ENCODE results near the gene PRKCA. TPM values are rescaled to one million over a fixed set of nuclear protein-coding genes. Genes with fewer than 3 reads are reported as not detected.

PRKCA gene
- total RNA-seq, 2 donors from 2014 or later: 8.3 to 26.5 TPM

DNA sequence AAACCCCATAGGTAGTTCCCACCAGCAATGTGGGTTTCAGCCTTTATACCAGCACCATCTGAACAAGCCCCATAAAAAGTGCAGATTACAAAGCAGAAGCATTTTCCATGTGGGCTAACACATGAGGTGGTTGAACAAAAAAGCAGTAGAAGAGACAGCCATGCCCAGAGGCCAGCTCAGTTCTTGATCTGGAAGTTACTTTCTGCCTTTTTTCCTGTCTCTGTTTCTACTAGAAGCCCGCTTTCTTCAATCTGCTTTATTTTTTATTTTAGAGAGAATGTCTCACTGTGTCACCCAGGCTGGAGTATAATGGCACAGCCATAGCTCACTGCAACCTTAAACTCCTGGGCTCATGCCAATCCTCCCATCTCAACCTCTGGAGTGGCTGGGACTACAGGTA, 41.7 kb upstream of the PRKCA start:
- Histone ChIP-seq H3K9me3 (no peaks in the 10 kb centered on the region), H3K4me3 (no peak overlapping the region), H3K27ac (no peak overlapping the region), H3K27me3 (replicated peaks; ENCODE audit: insufficient read depth) (no peaks in the 10 kb centered on the region), H3K4me1 (replicated peaks) (no peaks in the 10 kb centered on the region), H3K36me3 (no peaks in the 10 kb centered on the region)
- no peak for TF ChIP-seq POLR2A (IDR thresholded peaks at IDR 0.05)
- TF ChIP-seq, protein P1, sequence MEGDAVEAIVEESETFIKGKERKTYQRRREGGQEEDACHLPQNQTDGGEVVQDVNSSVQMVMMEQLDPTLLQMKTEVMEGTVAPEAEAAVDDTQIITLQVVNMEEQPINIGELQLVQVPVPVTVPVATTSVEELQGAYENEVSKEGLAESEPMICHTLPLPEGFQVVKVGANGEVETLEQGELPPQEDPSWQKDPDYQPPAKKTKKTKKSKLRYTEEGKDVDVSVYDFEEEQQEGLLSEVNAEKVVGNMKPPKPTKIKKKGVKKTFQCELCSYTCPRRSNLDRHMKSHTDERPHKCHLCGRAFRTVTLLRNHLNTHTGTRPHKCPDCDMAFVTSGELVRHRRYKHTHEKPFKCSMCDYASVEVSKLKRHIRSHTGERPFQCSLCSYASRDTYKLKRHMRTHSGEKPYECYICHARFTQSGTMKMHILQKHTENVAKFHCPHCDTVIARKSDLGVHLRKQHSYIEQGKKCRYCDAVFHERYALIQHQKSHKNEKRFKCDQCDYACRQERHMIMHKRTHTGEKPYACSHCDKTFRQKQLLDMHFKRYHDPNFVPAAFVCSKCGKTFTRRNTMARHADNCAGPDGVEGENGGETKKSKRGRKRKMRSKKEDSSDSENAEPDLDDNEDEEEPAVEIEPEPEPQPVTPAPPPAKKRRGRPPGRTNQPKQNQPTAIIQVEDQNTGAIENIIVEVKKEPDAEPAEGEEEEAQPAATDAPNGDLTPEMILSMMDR (IDR thresholded peaks at IDR 0.05): no peak
- no peak for TF ChIP-seq POLR2AphosphoS5 (IDR thresholded peaks at IDR 0.05)
- 43% methylated on average over 1 of the region's 1 CpG for WGBS
- DNase-seq (ENCODE audit: low spot score): no peak
- intact Hi-C loops (cut with DNase I): no loop called here

DNA sequence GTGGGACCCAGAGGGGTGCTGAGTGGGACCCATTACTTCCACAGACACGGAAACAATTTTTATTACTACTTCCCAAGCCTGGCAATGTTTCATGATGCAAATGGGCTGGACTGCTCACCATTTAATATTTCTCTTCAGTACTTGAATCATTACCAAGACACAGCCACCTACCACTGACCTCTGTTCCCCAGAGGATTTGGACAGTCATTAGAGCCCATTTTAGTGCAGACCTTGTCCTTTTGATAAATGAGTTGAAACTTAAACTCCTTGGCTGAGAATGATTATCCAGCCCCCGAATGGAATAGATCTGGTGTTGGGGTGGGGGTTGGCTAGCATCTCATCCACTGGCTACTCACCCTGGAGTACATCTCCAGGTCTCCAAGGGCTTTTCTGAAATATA, 39.6 kb upstream of the PRKCA start:
- no peaks in the 10 kb centered on the region for H3K4me1 ChIP-seq (replicated peaks)
- H3K27me3 ChIP-seq (replicated peaks; ENCODE audit: insufficient read depth): no peaks in the 10 kb centered on the region
- no peaks in the 10 kb centered on the region for H3K9me3 ChIP-seq
- H3K4me3 ChIP-seq: no peak overlapping the region
- H3K27ac ChIP-seq: no peak overlapping the region
- intact Hi-C loops (cut with DNase I): no loop called here
- 43% methylated on average over 2 of the region's 2 CpGs for WGBS
- no peak for DNase-seq (ENCODE audit: low spot score)
- H3K36me3 ChIP-seq: no peaks in the 10 kb centered on the region
- TF ChIP-seq POLR2A (IDR thresholded peaks at IDR 0.05) (no peak), POLR2AphosphoS5 (IDR thresholded peaks at IDR 0.05) (no peak)
- TF ChIP-seq, protein P1 (IDR thresholded peaks at IDR 0.05): no peak

DNA sequence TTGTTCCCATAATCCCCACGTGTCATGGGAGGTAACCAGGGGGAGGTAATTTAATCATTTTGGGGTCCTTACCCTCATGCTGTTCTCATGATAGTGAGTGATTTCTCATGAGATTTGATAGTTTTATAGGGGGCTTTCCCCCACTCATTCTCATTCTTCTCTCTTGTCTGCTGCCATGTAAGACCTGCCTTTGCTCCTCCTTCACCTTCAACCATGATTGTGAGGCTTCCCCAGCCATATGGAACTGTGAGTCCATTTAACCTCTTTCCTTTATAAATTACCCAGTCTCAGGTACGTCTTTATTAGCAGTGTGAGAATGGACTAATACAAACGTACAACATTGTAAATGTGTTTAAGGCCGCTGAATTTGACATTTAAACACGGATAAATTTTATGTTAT, 37.7 kb upstream of the PRKCA start:
- H3K4me1 ChIP-seq (replicated peaks): no peaks in the 10 kb centered on the region
- H3K4me3 ChIP-seq: no peak overlapping the region
- no peak for TF ChIP-seq POLR2AphosphoS5 (IDR thresholded peaks at IDR 0.05)
- 64% methylated on average over 5 of the region's 5 CpGs for WGBS
- no peaks in the 10 kb centered on the region for H3K36me3 ChIP-seq
- H3K27me3 ChIP-seq (replicated peaks; ENCODE audit: insufficient read depth): no peaks in the 10 kb centered on the region
- H3K27ac ChIP-seq: no peak overlapping the region
- intact Hi-C loops (cut with DNase I): no loop called here
- DNase-seq (ENCODE audit: low spot score): no peak
- no peaks in the 10 kb centered on the region for H3K9me3 ChIP-seq

DNA sequence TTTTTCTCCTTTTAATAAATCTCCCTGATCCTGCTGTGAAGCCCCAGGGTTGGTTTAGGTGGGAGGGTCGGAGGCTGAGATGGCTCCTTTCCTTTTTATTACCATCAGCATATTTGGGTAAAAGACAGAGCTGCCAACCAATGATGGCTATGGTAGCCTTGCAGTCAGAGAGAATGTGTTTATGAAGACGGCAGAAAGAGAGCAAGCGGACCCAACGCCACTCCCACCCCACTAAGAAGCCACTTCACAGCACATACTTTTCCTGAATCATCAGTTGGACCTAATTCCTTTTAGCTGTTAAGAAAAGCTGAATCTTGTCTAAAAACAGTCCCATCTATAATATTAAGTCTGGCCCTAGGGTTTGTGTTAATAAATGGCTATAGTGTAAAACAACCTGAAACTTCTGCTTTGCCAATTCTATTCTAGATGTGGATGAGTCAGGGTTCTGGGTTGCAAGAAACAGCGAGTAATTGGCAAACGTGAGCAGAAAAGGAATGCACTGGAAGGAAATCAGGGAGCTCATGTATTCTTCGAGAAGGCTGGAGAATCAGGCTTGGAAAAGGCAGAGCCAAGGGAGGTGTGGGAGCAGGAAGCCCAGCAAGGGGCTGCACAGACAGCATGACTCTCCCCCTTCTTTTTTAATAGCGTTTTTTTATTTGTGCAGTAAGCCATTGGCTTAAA, 34.0 kb upstream of the PRKCA start:
- intact Hi-C loops (cut with DNase I): no loop called here
- no peaks in the 10 kb centered on the region for H3K27me3 ChIP-seq (replicated peaks; ENCODE audit: insufficient read depth)
- H3K36me3 ChIP-seq: no peaks in the 10 kb centered on the region
- no peaks in the 10 kb centered on the region for H3K4me1 ChIP-seq (replicated peaks)
- no peak overlapping the region for H3K4me3 ChIP-seq
- no peak for TF ChIP-seq POLR2A (IDR thresholded peaks at IDR 0.05)
- TF ChIP-seq, protein P1 (IDR thresholded peaks at IDR 0.05): no peak
- TF ChIP-seq POLR2AphosphoS5 (IDR thresholded peaks at IDR 0.05): no peak
- DNase-seq (ENCODE audit: low spot score): no peak
- 55% methylated on average over 8 of the region's 8 CpGs for WGBS
- no peaks in the 10 kb centered on the region for H3K9me3 ChIP-seq
- H3K27ac ChIP-seq: no peak overlapping the region

DNA sequence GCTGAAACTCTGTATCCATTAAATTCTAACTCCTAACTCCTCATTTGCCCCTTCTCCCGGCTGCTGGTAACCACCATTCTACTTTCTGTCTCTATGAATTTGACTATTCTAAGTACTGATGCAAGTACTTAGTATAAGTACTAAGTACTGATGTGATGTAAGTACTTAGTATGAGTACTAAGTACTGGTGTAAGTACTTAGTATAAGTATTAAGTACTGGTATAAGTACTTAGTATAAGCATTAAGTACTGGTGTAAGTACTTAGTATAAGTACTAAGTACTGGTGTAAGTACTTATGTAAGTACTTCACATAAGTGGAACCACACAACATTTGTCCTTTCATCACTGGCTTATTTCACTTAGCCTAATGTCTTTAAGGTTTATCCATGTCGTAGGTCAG, 32.3 kb upstream of the PRKCA start:
- TF ChIP-seq POLR2A (IDR thresholded peaks at IDR 0.05): no peak
- TF ChIP-seq POLR2AphosphoS5 (IDR thresholded peaks at IDR 0.05): no peak
- TF ChIP-seq, protein P1 (IDR thresholded peaks at IDR 0.05): no peak
- Histone ChIP-seq H3K4me1 (replicated peaks) (no peaks in the 10 kb centered on the region), H3K4me3 (no peak overlapping the region), H3K27me3 (replicated peaks; ENCODE audit: insufficient read depth) (no peaks in the 10 kb centered on the region), H3K27ac (no peak overlapping the region), H3K9me3 (no peaks in the 10 kb centered on the region), H3K36me3 (no peaks in the 10 kb centered on the region)
- intact Hi-C loops (cut with DNase I): no loop called here
- no peak for DNase-seq (ENCODE audit: low spot score)
- WGBS: 90% methylated on average over 2 of the region's 2 CpGs

All from prostate gland (tissue), 2 donors.